Ascending aorta (tissue), 2 donors: ENCODE data around the gene CASKIN1. TPM values are rescaled to one million over a fixed set of nuclear protein-coding genes. Genes with fewer than 3 reads are reported as not detected.

Source experiments
- DNase-seq, 2 donors: peaks; one replicate each; pipeline ENCODE4 v3.0.0-alpha.2; 2019; ENCODE audit warnings: low spot score in 2 of 2
- H3K27ac ChIP-seq, 2 donors: fragments of 200-600 bp; sonication (generic); one replicate each; pipeline ENCODE4 v1.5.1; 2016 to 2017; ENCODE audit warnings: mild to moderate bottlenecking in 1 of 2
- H3K27me3 ChIP-seq: fragments of 200-600 bp; sonication (generic); one replicate; pipeline ENCODE4 v1.5.1; 2017
- H3K36me3 ChIP-seq, 2 donors: fragments of 200-600 bp; sonication (generic); one replicate each; pipeline ENCODE4 v1.5.1; 2016
- H3K4me1 ChIP-seq, 2 donors: fragments of 200-600 bp; sonication (generic); one replicate each; pipeline ENCODE4 v1.5.1; 2016 to 2017; ENCODE audit warnings: mild to moderate bottlenecking in 1 of 2
- H3K4me3 ChIP-seq, 2 donors: fragments of 200-600 bp; sonication (generic); one replicate each; pipeline ENCODE4 v1.5.1; 2016 to 2017; ENCODE audit warnings: mild to moderate bottlenecking in 1 of 2
- H3K9me3 ChIP-seq, 2 donors: fragments of 200-600 bp; sonication (generic); one replicate each; pipeline ENCODE4 v1.5.1; 2016
- intact Hi-C: fragments of 100-400 bp; cut with DNase I; formaldehyde crosslinking; loops from one replicate; pipeline ENCODE4 v1.15.1; 2023
- total RNA-seq: library from RNA; depleted of rRNA; stranded (reverse); fragments of >200 nt; gene quantifications from one replicate; pipeline ENCODE4 v1.1.0, GENCODE V29; 2016
- TF ChIP-seq, protein P1 (sequence below), 3 experiments: fragments of 200-600 bp in 2 of 3; fragments of 450-650 bp in 1 of 3; sonication (generic) in 2 of 3; IDR thresholded peaks; one replicate each; pipeline ENCODE4 v1.5.1; 2016 to 2019; ENCODE audit warnings: antibody characterized with exemption in 3 of 3, mild to moderate bottlenecking in 1 of 3, moderate library complexity in 1 of 3

Gene CASKIN1
- total RNA-seq, 1 donor from 2014 or later: not detected

DNA sequence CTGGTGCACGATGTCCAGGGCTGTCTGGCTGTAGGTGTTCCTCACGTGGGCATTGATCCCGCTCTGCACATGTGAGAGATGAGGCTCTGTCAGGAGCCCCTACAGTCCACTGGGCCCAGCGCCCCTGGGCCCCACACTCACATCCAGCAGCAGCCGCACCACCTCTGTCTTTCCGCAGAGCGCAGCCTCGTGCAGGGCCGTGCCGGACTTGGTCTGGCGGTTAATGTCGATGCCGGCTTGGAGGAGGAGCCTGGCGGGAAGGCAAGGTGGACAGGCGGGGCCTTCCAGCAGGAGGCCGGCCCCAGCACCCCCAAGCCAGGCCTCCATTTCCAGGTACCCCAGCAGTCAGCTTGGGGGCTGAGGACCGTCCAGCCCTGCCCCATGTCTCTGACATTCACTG, 9.2 kb downstream of the CASKIN1 start:
- intact Hi-C loops: no loop called here

DNA sequence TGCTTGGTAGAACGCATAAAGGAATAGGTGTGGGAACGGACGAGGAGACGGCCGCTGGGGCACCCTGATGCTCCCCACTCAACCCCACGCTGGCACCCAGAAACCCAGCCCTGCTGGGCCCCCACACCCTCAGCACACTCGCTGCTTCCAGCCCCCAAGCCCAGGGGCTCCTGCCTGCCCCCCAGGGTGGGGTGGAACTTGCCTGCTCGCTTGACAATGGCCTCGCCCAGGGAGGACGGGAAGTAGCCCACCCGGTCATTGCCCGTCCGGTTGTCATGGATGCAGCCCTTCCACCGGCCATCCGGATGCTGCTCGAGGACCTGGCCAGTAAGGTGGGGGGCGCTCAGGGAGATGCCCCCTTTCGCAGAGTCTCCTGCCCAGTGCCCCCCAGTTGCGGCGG, 9.9 kb downstream of the CASKIN1 start:
- Histone ChIP-seq H3K27me3 (no peaks in the 10 kb centered on the region), H3K36me3 (no peaks in the 10 kb centered on the region), H3K9me3 (no peaks in the 10 kb centered on the region), H3K4me3 (no peak overlapping the region), H3K27ac (no peak overlapping the region), H3K4me1 (no peaks in the 10 kb centered on the region)
- DNase-seq: no peak
- TF ChIP-seq, protein P1, sequence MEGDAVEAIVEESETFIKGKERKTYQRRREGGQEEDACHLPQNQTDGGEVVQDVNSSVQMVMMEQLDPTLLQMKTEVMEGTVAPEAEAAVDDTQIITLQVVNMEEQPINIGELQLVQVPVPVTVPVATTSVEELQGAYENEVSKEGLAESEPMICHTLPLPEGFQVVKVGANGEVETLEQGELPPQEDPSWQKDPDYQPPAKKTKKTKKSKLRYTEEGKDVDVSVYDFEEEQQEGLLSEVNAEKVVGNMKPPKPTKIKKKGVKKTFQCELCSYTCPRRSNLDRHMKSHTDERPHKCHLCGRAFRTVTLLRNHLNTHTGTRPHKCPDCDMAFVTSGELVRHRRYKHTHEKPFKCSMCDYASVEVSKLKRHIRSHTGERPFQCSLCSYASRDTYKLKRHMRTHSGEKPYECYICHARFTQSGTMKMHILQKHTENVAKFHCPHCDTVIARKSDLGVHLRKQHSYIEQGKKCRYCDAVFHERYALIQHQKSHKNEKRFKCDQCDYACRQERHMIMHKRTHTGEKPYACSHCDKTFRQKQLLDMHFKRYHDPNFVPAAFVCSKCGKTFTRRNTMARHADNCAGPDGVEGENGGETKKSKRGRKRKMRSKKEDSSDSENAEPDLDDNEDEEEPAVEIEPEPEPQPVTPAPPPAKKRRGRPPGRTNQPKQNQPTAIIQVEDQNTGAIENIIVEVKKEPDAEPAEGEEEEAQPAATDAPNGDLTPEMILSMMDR (IDR thresholded peaks at IDR 0.05): no peak
- intact Hi-C loops: no loop called here

More for the DNA sequence above, 9.2 kb downstream of the CASKIN1 start:
- Histone ChIP-seq H3K4me1 (no peaks in the 10 kb centered on the region), H3K27me3 (no peaks in the 10 kb centered on the region), H3K36me3 (no peaks in the 10 kb centered on the region), H3K4me3 (no peak overlapping the region), H3K9me3 (no peaks in the 10 kb centered on the region), H3K27ac (no peak overlapping the region)
- TF ChIP-seq, protein P1 (IDR thresholded peaks at IDR 0.05): no peak
- no peak for DNase-seq

DNA sequence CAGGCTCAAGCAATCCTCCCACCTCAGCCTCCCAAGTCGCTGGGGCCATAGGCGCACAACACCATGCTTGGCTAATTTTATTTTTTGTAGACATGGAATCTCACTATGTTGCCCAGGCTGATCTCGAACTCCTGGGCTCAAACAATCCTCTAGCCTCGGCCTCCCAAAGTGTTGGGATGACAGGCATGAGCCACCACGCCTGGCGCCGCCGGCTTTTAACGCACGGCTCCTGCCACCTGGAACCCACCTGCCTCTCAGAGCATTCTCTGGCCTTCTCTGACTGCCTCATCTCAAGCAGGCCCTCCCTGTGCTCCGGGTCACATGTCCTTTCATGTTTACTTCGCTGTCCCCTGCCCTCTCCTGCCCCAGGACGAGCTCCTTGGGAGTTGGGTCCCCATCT, 10.3 kb downstream of the CASKIN1 start:
- Histone ChIP-seq H3K27ac (no peak overlapping the region), H3K27me3 (no peaks in the 10 kb centered on the region), H3K4me3 (no peak overlapping the region), H3K9me3 (no peaks in the 10 kb centered on the region), H3K4me1 (no peaks in the 10 kb centered on the region), H3K36me3 (no peaks in the 10 kb centered on the region)
- intact Hi-C loops: no loop called here
- no peak for DNase-seq
- TF ChIP-seq, protein P1 (IDR thresholded peaks at IDR 0.05): no peak

DNA sequence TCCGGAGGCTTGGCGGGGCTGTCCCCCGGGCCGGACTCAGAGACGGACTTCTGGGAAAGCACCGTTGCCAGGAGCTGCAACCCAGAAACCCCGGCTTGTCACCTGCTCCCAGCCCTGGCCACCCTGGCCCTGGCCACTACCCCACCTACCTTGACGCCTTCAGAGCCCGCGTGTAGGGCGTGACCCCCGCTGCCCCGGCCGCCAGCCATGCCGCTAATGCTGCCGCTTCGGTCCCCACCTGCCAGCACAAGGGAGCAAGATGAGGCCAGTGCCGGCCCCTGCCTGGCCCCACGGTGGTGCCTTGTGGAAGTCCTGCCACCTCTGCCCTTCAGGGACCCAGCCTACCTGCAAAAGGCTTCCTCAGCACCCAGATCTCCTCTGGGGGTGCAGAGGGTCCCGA, 11.4 kb downstream of the CASKIN1 start:
- H3K27ac ChIP-seq: no peak overlapping the region
- TF ChIP-seq, protein P1 (IDR thresholded peaks at IDR 0.05): no peak
- no peaks in the 10 kb centered on the region for H3K36me3 ChIP-seq
- no peak overlapping the region for H3K4me3 ChIP-seq
- no peaks in the 10 kb centered on the region for H3K27me3 ChIP-seq
- no peaks in the 10 kb centered on the region for H3K4me1 ChIP-seq
- no peaks in the 10 kb centered on the region for H3K9me3 ChIP-seq
- intact Hi-C loops: no loop called here
- no peak for DNase-seq

DNA sequence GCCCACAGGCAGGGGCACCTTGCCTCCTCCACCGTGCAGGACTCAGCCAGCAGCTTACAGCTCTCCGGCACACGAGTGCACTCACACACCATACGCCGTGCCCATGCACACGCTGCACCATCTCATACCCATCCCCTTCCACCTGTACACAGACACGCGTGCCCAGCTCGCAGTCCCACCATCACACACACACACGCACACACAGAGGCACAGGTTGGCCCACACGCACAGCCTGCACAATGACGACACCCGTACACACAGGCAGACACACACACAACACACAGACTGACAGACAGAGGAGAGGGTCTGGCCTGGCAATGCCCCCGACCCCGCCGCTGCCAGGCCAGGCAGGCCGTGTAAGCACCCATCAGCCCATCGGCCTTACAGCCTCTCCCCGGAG, 12.1 kb downstream of the CASKIN1 start:
- no peaks in the 10 kb centered on the region for H3K36me3 ChIP-seq
- no peak overlapping the region for H3K27ac ChIP-seq
- no peak for DNase-seq
- intact Hi-C loops: no loop called here
- TF ChIP-seq, protein P1 (IDR thresholded peaks at IDR 0.05): no peak
- no peaks in the 10 kb centered on the region for H3K9me3 ChIP-seq
- no peaks in the 10 kb centered on the region for H3K27me3 ChIP-seq
- H3K4me1 ChIP-seq: no peaks in the 10 kb centered on the region
- H3K4me3 ChIP-seq: no peak overlapping the region

DNA sequence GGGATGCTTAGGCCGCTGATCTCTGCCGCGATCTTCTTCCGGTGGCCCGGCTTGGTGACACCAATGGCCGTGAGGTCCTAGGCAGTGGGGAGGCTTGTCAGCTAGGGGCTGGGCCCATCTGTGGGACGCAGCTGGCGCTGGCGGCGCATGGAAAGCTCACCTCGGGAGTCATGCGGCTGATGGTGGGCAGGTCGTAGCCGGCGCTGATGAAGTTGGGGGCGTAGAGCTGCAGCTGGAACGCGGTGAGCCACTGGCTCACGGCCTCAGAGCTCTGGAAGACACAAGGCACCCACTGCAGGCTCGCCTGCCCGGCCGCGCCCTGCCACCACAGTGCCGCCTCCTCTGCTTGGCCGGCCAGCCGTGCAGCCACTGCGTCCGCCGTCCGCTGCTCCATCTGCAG, 12.7 kb downstream of the CASKIN1 start:
- Histone ChIP-seq H3K27ac (no peak overlapping the region), H3K36me3 (no peaks in the 10 kb centered on the region), H3K4me3 (no peak overlapping the region), H3K27me3 (no peaks in the 10 kb centered on the region), H3K4me1 (no peaks in the 10 kb centered on the region), H3K9me3 (no peaks in the 10 kb centered on the region)
- DNase-seq: no peak
- intact Hi-C loops: no loop called here
- TF ChIP-seq, protein P1 (IDR thresholded peaks at IDR 0.05): no peak
